Activated CD8-positive, alpha-beta T cell treated with anti-CD3 and anti-CD28 coated beads for 36 hours (primary cell): ENCODE results near the gene FGF11. TPM values are rescaled to one million over a fixed set of nuclear protein-coding genes. Genes with fewer than 3 reads are reported as not detected.

ENCODE experiments used
- ATAC-seq: fragments of 200-7000 bp; cut with Tn5 transposase; one replicate; pipeline ENCODE4 v1.10.0; 2021; ENCODE audit warnings: mild to moderate bottlenecking, moderate library complexity
- CTCF ChIA-PET: fragments of 350-600 bp; sonication (Branson Sonifier 250); formaldehyde crosslinking; loops from one replicate; lab custom pipeline; 2021; ENCODE audit warnings: antibody characterized with exemption; lab: Charles Lee
- POLR2A ChIA-PET: fragments of 350-600 bp; sonication (Branson Sonifier 250); formaldehyde crosslinking; loops from one replicate; lab custom pipeline; 2021; ENCODE audit warnings: antibody characterized with exemption; lab: Charles Lee
- DNase-seq: peaks from one replicate; pipeline ENCODE4 v3.0.0-alpha.2; 2020
- H3K27ac Mint-ChIP-seq: one replicate; pipeline ENCODE4 v1.8.0; 2021; ENCODE audit warnings: mild to moderate bottlenecking, mixed read lengths
- H3K27me3 Mint-ChIP-seq: one replicate; pipeline ENCODE4 v1.8.0; 2021; ENCODE audit warnings: mixed read lengths
- H3K36me3 Mint-ChIP-seq: one replicate; pipeline ENCODE4 v1.8.0; 2021; ENCODE audit warnings: low read depth, mixed read lengths
- H3K4me1 Mint-ChIP-seq: one replicate; pipeline ENCODE4 v1.8.0; 2021; ENCODE audit warnings: low read depth, mixed read lengths
- H3K4me3 Mint-ChIP-seq: one replicate; pipeline ENCODE4 v1.8.0; 2021; ENCODE audit warnings: mild to moderate bottlenecking, moderate library complexity, mixed read lengths
- H3K9me3 Mint-ChIP-seq: one replicate; pipeline ENCODE4 v1.8.0; 2021; ENCODE audit warnings: mixed read lengths
- CTCF ChIP-seq: fragments of 200-600 bp; IDR thresholded peaks from one replicate; pipeline ENCODE4 v1.8.0; 2022; ENCODE audit warnings: antibody characterized with exemption, mild to moderate bottlenecking
- intact Hi-C: fragments of 100-400 bp; cut with micrococcal nuclease; formaldehyde crosslinking; loops from one replicate; pipeline ENCODE4 v1.10.0; 2022
- total RNA-seq, 2 experiments: library from RNA; stranded (reverse); gene quantifications; one replicate each; pipeline ENCODE4 v1.2.3, GENCODE V29; 2021

The FGF11 gene
- total RNA-seq, 2 experiments from 2014 or later, result 16.5 to 16.6 TPM

- Mint-ChIP-seq H3K27me3 (no peaks in the 10 kb centered on the region), H3K4me3 (no peak overlapping the region), H3K4me1 (peaks cover 39% of the 10 kb centered on the region), H3K27ac (peak overlapping the region; percentile 56), H3K36me3 (peaks cover 68% of the 10 kb centered on the region), H3K9me3 (no peaks in the 10 kb centered on the region)
- ATAC-seq (no peak), DNase-seq (no peak)
- intact Hi-C loops, result no loop called here
- POLR2A ChIA-PET, result interaction anchor here (0.9 to 3.9 kb wide), 6 partner anchors 9 to 191 kb away, joined by 5 to 20 read pairs (median 6); partner anchors contain the start of genes POLR2A and ZBTB4
- no peak for TF ChIP-seq CTCF
- CTCF ChIA-PET, result interaction anchor here (1.0 to 3.7 kb wide), 3 partner anchors 21 to 57 kb away, joined by 3 to 23 read pairs (median 3); no protein-coding TSS in a partner anchor
These were observed 54.6 kb downstream of the FGF11 start for GRCh38 chr17:7493941-7494340.

Other genes starting within 250 kb of the FGF11 start
- 1 to 10 TPM; 9.5 to 9.7 TPM for gene DLG4, start 219.7 kb upstream of the FGF11 start, total RNA-seq
- 100 to 1,000 TPM; 288 to 291 TPM for gene ACADVL, start 219.6 kb upstream of the FGF11 start, total RNA-seq
- gene DVL2, start 205.0 kb upstream of the FGF11 start, total RNA-seq, result 10 to 100 TPM; 50.0 to 53.6 TPM
- 10 to 100 TPM; 17.8 to 24.4 TPM for gene PHF23, start 200.1 kb upstream of the FGF11 start, total RNA-seq
- gene GABARAP, start 197.1 kb upstream of the FGF11 start, total RNA-seq, result 100 to 1,000 TPM; 104 to 118 TPM
- gene CTDNEP1, start 187.8 kb upstream of the FGF11 start, total RNA-seq, result 100 to 1,000 TPM; 159 to 160 TPM
- gene ELP5, start 187.3 kb upstream of the FGF11 start, total RNA-seq, result 10 to 100 TPM; 80.2 to 85.4 TPM
- gene CLDN7, start 177.0 kb upstream of the FGF11 start, total RNA-seq, result 1 to 10 TPM; 1.5 to 1.7 TPM
- under 1 TPM; 0.07 to 0.25 TPM for gene SLC2A4, start 157.8 kb upstream of the FGF11 start, total RNA-seq
- gene YBX2, start 144.9 kb upstream of the FGF11 start, total RNA-seq, result under 1 TPM; 0.56 to 0.83 TPM
- gene EIF5A, start 131.9 kb upstream of the FGF11 start, total RNA-seq, result 1,000 to 10,000 TPM; 1,064 TPM
- gene GPS2, start 124.2 kb upstream of the FGF11 start, total RNA-seq, result 10 to 100 TPM; 31.8 to 36.8 TPM
- 10 to 100 TPM; 36.2 to 40.4 TPM for gene NEURL4, start 110.2 kb upstream of the FGF11 start, total RNA-seq
- 100 to 1,000 TPM; 309 to 342 TPM for gene ACAP1, start 103.0 kb upstream of the FGF11 start, total RNA-seq
- gene KCTD11, start 87.3 kb upstream of the FGF11 start, total RNA-seq, result 10 to 100 TPM; 11.0 to 11.2 TPM
- gene TMEM95, start 84.4 kb upstream of the FGF11 start, total RNA-seq, result not detected
- 1 to 10 TPM; 6.8 to 6.9 TPM for gene TNK1, start 58.4 kb upstream of the FGF11 start, total RNA-seq
- gene PLSCR3, start 45.0 kb upstream of the FGF11 start, total RNA-seq, result 10 to 100 TPM; 62.6 to 71.1 TPM
- 10 to 100 TPM; 55.8 to 60.6 TPM for gene TMEM256, start 35.4 kb upstream of the FGF11 start, total RNA-seq
- gene NLGN2, start 31.7 kb upstream of the FGF11 start, total RNA-seq, result 10 to 100 TPM in 1 of 2 experiments, 1 to 10 TPM in 1; 9.4 to 10.9 TPM
- under 1 TPM in 1 of 2 experiments, not detected in 1; 0.36 TPM for gene SPEM1, start 19.2 kb upstream of the FGF11 start, total RNA-seq
- not detected for gene SPEM2, start 13.9 kb upstream of the FGF11 start, total RNA-seq
- gene SPEM3, start 10.7 kb upstream of the FGF11 start, total RNA-seq, result not detected
- 10 to 100 TPM; 12.5 to 14.2 TPM for gene TMEM102, start 4.1 kb upstream of the FGF11 start, total RNA-seq
- gene CHRNB1, start 5.5 kb downstream of the FGF11 start, total RNA-seq, result 10 to 100 TPM; 11.5 to 11.7 TPM
- gene ZBTB4, start 40.1 kb downstream of the FGF11 start, total RNA-seq, result 10 to 100 TPM; 24.3 to 24.6 TPM
- gene SLC35G6, start 41.9 kb downstream of the FGF11 start, total RNA-seq, result not detected
- gene POLR2A, start 44.9 kb downstream of the FGF11 start, total RNA-seq, result 100 to 1,000 TPM; 219 to 223 TPM
- gene TNFSF12, start 109.5 kb downstream of the FGF11 start, total RNA-seq, result 10 to 100 TPM; 11.8 to 13.8 TPM
- gene TNFSF13, start 119.2 kb downstream of the FGF11 start, total RNA-seq, result 1 to 10 TPM; 4.0 to 6.9 TPM
- 10 to 100 TPM; 60.2 to 63.2 TPM for gene SENP3, start 122.4 kb downstream of the FGF11 start, total RNA-seq
- 10 to 100 TPM; 11.4 to 12.9 TPM for gene CD68, start 140.1 kb downstream of the FGF11 start, total RNA-seq
- gene MPDU1, start 144.3 kb downstream of the FGF11 start, total RNA-seq, result 10 to 100 TPM; 50.9 to 51.4 TPM
- under 1 TPM in 1 of 2 experiments, not detected in 1; 0.25 TPM for gene SOX15, start 150.6 kb downstream of the FGF11 start, total RNA-seq
- 10 to 100 TPM; 28.6 to 33.1 TPM for gene FXR2, start 175.4 kb downstream of the FGF11 start, total RNA-seq
- 10 to 100 TPM; 15.6 to 22.2 TPM for gene SAT2, start 188.3 kb downstream of the FGF11 start, total RNA-seq
- not detected for gene SHBG, start 190.6 kb downstream of the FGF11 start, total RNA-seq
- gene ATP1B2, start 211.4 kb downstream of the FGF11 start, total RNA-seq, result under 1 TPM in 1 of 2 experiments, not detected in 1; 0.38 TPM
- 100 to 1,000 TPM; 129 to 138 TPM for gene TP53, start 248.0 kb downstream of the FGF11 start, total RNA-seq
- 10 to 100 TPM; 27.5 to 28.6 TPM for gene WRAP53, start 249.0 kb downstream of the FGF11 start, total RNA-seq